Panc1 (cell line): Measurements from ENCODE around the gene HSDL1. TPM values are rescaled to one million over a fixed set of nuclear protein-coding genes. Genes with fewer than 3 reads are reported as not detected.

Experiments used
- ATAC-seq: fragments of 200-7000 bp; cut with Tn5 transposase; 2 replicates; pipeline ENCODE4 v1.9.1; 2020; ENCODE audit warnings: mild to moderate bottlenecking, moderate library complexity
- BruUV-seq: library from RNA; stranded (reverse); fragments of 400-500 nt; replicated peaks from 2 replicates; lab custom pipeline; 2021; lab: Mats Ljungman, UMichigan
- CTCF ChIA-PET: fragments of 300-600 bp; sonication (Branson Sonifier 250); formaldehyde crosslinking; loops from one replicate; lab custom pipeline; 2022; ENCODE audit warnings: antibody characterized with exemption; lab: Charles Lee
- POLR2A ChIA-PET: fragments of 300-600 bp; sonication (Branson Sonifier 250); formaldehyde crosslinking; loops from one replicate; lab custom pipeline; 2022; ENCODE audit warnings: antibody characterized with exemption; lab: Charles Lee
- DNase-seq: peaks from one replicate; pipeline ENCODE4 v3.0.0-alpha.2; 2010; ENCODE audit warnings: low read depth, low spot score
- H3K27ac ChIP-seq: 2 replicates; pipeline ENCODE4 v1.5.1; 2011; ENCODE audit warnings: mild to moderate bottlenecking, low read length, inconsistent platforms
- H3K27me3 ChIP-seq: fragments of 200-500 bp; sonication (Bioruptor generic); 2 replicates; pipeline ENCODE4 v1.6.0; 2014; ENCODE audit warnings: low read length, inconsistent platforms; ENCODE audit not compliant: control insufficient read depth, insufficient read depth
- H3K36me3 ChIP-seq: fragments of 200-500 bp; sonication (Bioruptor generic); 2 replicates; pipeline ENCODE4 v1.5.1; 2014; ENCODE audit warnings: inconsistent platforms, mild to moderate bottlenecking, low read length, moderate library complexity; ENCODE audit not compliant: control insufficient read depth, insufficient read depth
- H3K4me1 ChIP-seq: 2 replicates; pipeline ENCODE4 v1.5.1; 2011; ENCODE audit warnings: inconsistent platforms, mild to moderate bottlenecking, low read length, moderate library complexity; ENCODE audit not compliant: control insufficient read depth, insufficient read depth
- H3K4me3 ChIP-seq, 2 experiments: 2 replicates each; pipeline ENCODE4 v1.5.1; 2011 to 2012; ENCODE audit warnings: low read depth in 2 of 2, low read length in 2 of 2, mild to moderate bottlenecking in 2 of 2, inconsistent platforms in 1 of 2, moderate library complexity in 1 of 2
- H3K9me3 ChIP-seq: fragments of 200-500 bp; sonication (Bioruptor generic); 2 replicates; pipeline ENCODE4 v1.5.1; 2014; ENCODE audit warnings: low read depth, mild to moderate bottlenecking, inconsistent platforms, low read length, moderate library complexity; ENCODE audit not compliant: control insufficient read depth, insufficient read depth
- POLR2AphosphoS5 ChIP-seq: IDR thresholded peaks from 2 replicates; pipeline ENCODE4 v1.6.1; 2012; ENCODE audit warnings: mild to moderate bottlenecking, low read depth, low read length, moderate library complexity
- SIN3A ChIP-seq: IDR thresholded peaks from 2 replicates; pipeline ENCODE4 v1.6.1; 2012; ENCODE audit warnings: low read depth, mild to moderate bottlenecking, low read length, moderate library complexity, borderline replicate concordance; ENCODE audit not compliant: insufficient read depth
- TCF7L2 ChIP-seq: IDR thresholded peaks from 2 replicates; pipeline ENCODE4 v1.6.1; 2011; ENCODE audit warnings: mild to moderate bottlenecking, low read depth, low read length, inconsistent platforms
- in situ Hi-C: cut with HindIII; loops from 2 replicates; pipeline ENCODE4 v1.10.0; 2016; ENCODE audit warnings: low sequenced_read_pairs, low pct_unique_long_range_greater_than_20kb
- intact Hi-C: fragments of 100-400 bp; cut with micrococcal nuclease; formaldehyde crosslinking; loops from one replicate; pipeline ENCODE4 v1.10.0; 2022; ENCODE audit not compliant: unreplicated experiment
- total RNA-seq: library from RNA; stranded (reverse); gene quantifications from one replicate; pipeline ENCODE4 v1.2.1, GENCODE V29; 2021; ENCODE audit not compliant: unreplicated experiment
- TF ChIP-seq, protein P1 (sequence below), 2 experiments: IDR thresholded peaks; 2 replicates each; pipeline ENCODE4 v1.6.1; 2011 to 2012; ENCODE audit warnings: low read depth in 2 of 2, control low read depth in 1 of 2, low read length in 1 of 2, mild to moderate bottlenecking in 1 of 2, moderate library complexity in 1 of 2; ENCODE audit not compliant: insufficient read depth in 1 of 2
- TF ChIP-seq, protein P2 (sequence below): fragments of 450-650 bp; IDR thresholded peaks from 2 replicates; pipeline ENCODE4 v1.5.1; 2017; ENCODE audit warnings: mild to moderate bottlenecking

Gene HSDL1
- total RNA-seq, 1 experiment from 2014 or later = 24.6 TPM

DNA sequence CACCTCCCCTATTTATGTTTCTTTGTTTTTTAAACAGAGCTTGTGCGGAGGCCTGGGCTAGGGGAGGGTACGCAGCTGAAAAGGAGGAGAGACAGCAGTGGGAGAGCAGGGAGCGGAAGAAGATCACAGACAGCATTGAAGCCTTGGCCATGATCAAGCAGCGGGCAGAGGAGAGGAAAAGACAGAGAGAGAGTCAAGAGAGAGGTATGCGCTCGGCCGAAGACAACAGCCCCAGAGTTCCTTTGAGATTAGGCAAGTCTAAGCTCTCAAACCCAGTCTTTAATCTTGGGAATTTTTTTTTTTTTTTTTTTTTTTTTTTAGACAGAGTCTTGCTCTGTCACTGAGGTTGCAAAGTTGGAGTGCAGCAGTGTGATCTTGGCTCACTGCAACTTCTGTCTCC lies 20.8 kb upstream of the HSDL1 start:
- no peaks in the 10 kb centered on the region for H3K4me1 ChIP-seq
- H3K9me3 ChIP-seq = no peaks in the 10 kb centered on the region
- no peak overlapping the region for H3K27ac ChIP-seq
- ChIA-PET CTCF (no interaction called here), POLR2A (no interaction called here)
- TF ChIP-seq TCF7L2 (no peak), SIN3A (no peak), POLR2AphosphoS5 (no peak)
- TF ChIP-seq, protein P1, sequence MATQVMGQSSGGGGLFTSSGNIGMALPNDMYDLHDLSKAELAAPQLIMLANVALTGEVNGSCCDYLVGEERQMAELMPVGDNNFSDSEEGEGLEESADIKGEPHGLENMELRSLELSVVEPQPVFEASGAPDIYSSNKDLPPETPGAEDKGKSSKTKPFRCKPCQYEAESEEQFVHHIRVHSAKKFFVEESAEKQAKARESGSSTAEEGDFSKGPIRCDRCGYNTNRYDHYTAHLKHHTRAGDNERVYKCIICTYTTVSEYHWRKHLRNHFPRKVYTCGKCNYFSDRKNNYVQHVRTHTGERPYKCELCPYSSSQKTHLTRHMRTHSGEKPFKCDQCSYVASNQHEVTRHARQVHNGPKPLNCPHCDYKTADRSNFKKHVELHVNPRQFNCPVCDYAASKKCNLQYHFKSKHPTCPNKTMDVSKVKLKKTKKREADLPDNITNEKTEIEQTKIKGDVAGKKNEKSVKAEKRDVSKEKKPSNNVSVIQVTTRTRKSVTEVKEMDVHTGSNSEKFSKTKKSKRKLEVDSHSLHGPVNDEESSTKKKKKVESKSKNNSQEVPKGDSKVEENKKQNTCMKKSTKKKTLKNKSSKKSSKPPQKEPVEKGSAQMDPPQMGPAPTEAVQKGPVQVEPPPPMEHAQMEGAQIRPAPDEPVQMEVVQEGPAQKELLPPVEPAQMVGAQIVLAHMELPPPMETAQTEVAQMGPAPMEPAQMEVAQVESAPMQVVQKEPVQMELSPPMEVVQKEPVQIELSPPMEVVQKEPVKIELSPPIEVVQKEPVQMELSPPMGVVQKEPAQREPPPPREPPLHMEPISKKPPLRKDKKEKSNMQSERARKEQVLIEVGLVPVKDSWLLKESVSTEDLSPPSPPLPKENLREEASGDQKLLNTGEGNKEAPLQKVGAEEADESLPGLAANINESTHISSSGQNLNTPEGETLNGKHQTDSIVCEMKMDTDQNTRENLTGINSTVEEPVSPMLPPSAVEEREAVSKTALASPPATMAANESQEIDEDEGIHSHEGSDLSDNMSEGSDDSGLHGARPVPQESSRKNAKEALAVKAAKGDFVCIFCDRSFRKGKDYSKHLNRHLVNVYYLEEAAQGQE (IDR thresholded peaks at IDR 0.05; ENCODE audit: insufficient read depth in 1 of 2, low read depth in 2 of 2, low read length in 1 of 2) = no peak
- TF ChIP-seq, protein P2, sequence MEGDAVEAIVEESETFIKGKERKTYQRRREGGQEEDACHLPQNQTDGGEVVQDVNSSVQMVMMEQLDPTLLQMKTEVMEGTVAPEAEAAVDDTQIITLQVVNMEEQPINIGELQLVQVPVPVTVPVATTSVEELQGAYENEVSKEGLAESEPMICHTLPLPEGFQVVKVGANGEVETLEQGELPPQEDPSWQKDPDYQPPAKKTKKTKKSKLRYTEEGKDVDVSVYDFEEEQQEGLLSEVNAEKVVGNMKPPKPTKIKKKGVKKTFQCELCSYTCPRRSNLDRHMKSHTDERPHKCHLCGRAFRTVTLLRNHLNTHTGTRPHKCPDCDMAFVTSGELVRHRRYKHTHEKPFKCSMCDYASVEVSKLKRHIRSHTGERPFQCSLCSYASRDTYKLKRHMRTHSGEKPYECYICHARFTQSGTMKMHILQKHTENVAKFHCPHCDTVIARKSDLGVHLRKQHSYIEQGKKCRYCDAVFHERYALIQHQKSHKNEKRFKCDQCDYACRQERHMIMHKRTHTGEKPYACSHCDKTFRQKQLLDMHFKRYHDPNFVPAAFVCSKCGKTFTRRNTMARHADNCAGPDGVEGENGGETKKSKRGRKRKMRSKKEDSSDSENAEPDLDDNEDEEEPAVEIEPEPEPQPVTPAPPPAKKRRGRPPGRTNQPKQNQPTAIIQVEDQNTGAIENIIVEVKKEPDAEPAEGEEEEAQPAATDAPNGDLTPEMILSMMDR = no peak
- no peak for ATAC-seq
- in situ Hi-C loops = no loop called here
- H3K27me3 ChIP-seq = 0 out of 2 replicates have a peak, but pooled peaks cover 3% of the 10 kb centered on the region
- H3K4me3 ChIP-seq = no peak overlapping the region
- no peak for DNase-seq
- BruUV-seq = no TSS peak
- intact Hi-C loops = no loop called here
- H3K36me3 ChIP-seq = no peaks in the 10 kb centered on the region

DNA sequence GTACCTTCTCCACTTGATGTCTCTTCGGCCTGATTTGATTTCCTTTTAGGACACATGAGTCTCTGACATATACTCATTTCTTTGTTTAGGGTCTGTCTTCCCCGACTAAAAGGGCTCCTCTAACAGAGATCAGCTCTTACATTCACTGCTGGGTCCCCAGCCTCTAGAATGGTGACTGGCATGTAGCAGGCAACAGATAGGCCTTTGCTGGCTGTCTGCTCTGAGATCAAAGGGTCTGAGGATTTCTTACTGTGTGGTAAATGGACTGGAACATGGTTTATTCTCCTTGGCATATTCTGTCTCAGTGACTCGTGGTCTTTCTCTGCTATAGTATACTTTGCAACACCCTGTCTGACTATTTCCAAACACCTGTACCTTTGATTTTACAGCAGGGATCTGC lies 16.8 kb upstream of the HSDL1 start:
- no peak for TF ChIP-seq POLR2AphosphoS5
- TF ChIP-seq, protein P2 = no peak
- TF ChIP-seq, protein P1 (IDR thresholded peaks at IDR 0.05; ENCODE audit: insufficient read depth in 1 of 2, low read depth in 2 of 2, low read length in 1 of 2) = no peak
- no peak for TF ChIP-seq TCF7L2
- TF ChIP-seq SIN3A = no peak
- ChIA-PET CTCF (no interaction called here), POLR2A (no interaction called here)
- in situ Hi-C loops = no loop called here
- no peak for ATAC-seq
- Histone ChIP-seq H3K4me1 (no peaks in the 10 kb centered on the region; the same call in 1 of the 2 replicates), H3K27ac (no peak overlapping the region), H3K36me3 (no peaks in the 10 kb centered on the region), H3K4me3 (no peak overlapping the region), H3K27me3 (0 out of 2 replicates have a peak, but pooled peaks cover 3% of the 10 kb centered on the region), H3K9me3 (no peaks in the 10 kb centered on the region)
- no peak for DNase-seq
- BruUV-seq = no TSS peak
- intact Hi-C loops = no loop called here
